ENCODE data around the gene MRPL55.

Gene MRPL55

GRCh38 chr1:228061411-228062084 lies 47.6 kb downstream of the MRPL55 start:
- H3K4me3 ChIP-seq = no peak overlapping the region
- no peak for TF ChIP-seq CTCF (IDR thresholded peaks at IDR 0.05)
- H3K27ac ChIP-seq = no peak overlapping the region
- no peak for DNase-seq (ENCODE audit: low spot score)

DNA sequence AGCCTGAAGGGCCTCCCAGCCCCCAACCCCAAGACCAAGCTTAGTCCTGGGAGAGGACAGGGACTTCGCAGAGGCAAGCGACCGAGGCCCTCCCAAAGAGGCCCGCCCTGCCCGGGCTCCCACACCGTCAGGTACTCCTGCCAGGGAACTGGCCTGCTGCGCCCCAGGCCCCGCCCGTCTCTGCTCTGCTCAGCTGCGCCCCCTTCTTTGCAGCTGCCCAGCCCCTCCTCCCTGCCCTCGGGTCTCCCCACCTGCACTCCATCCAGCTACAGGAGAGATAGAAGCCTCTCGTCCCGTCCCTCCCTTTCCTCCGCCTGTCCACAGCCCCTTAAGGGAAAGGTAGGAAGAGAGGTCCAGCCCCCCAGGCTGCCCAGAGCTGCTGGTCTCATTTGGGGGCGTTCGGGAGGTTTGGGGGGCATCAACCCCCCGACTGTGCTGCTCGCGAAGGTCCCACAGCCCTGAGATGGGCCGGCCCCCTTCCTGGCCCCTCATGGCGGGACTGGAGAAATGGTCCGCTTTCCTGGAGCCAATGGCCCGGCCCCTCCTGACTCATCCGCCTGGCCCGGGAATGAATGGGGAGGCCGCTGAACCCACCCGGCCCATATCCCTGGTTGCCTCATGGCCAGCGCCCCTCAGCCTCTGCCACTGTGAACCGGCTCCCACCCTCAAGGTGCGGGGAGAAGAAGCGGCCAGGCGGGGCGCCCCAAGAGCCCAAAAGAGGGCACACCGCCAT lies 48.5 kb downstream of the MRPL55 start:
- no peak for DNase-seq (ENCODE audit: low spot score)
- TF ChIP-seq CTCF (IDR thresholded peaks at IDR 0.05) = no peak
- H3K27ac ChIP-seq = no peak overlapping the region

DNA sequence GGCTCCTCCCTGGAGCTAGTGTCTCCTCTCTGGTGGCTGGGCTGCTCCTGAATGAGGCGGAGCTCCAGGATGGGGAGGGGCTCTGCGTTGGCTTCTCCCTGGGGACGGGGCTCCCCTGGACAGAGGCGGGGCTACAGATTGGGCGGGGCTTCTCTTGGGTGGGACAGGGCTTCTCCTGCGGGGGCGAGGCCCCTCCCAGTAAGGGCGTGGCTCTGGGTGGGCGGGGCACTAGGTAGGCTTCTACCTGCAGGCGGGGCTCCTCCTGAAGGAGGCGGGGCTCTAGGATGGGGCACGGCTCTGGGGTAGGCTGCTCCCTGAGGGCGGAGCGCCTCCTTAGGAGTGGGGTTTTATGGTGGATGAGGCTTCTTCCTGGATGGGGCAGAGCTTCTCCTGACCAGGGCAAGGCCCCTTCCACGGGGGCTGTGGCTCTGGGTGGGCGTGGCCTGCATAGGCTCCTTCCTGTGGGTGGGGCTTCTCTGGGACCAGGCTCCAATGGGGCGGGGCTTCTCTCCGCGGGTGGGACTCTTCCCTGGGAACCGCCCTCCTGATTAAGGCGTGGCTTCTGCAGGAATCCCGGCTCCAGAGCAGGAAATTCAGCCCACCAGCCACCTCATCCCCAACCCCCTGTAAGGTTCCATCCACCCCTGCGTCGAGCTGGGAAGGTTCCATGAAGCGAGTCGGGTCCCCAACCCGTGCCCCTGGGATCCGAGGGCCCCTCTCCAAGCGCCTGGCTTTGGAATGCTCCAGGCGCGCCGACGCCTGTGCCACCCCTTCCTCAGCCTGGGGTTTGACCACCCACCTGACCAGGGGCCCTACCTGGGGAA lies 49.3 kb downstream of the MRPL55 start:
- H3K4me3 ChIP-seq = peak overlapping the region; percentile 21
- TF ChIP-seq CTCF (IDR thresholded peaks at IDR 0.05) = no peak
- no peak overlapping the region for H3K27ac ChIP-seq
- DNase-seq (ENCODE audit: low spot score) = no peak

More for the DNA sequence above, 48.5 kb downstream of the MRPL55 start:
- peak overlapping the region; percentile 21 for H3K4me3 ChIP-seq

DNA sequence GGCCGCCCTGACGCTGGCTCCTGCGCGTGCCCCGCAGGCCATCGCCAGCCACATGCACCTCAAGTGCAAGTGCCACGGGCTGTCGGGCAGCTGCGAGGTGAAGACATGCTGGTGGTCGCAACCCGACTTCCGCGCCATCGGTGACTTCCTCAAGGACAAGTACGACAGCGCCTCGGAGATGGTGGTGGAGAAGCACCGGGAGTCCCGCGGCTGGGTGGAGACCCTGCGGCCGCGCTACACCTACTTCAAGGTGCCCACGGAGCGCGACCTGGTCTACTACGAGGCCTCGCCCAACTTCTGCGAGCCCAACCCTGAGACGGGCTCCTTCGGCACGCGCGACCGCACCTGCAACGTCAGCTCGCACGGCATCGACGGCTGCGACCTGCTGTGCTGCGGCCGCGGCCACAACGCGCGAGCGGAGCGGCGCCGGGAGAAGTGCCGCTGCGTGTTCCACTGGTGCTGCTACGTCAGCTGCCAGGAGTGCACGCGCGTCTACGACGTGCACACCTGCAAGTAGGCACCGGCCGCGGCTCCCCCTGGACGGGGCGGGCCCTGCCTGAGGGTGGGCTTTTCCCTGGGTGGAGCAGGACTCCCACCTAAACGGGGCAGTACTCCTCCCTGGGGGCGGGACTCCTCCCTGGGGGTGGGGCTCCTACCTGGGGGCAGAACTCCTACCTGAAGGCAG lies 50.0 kb downstream of the MRPL55 start:
- no peak for TF ChIP-seq CTCF (IDR thresholded peaks at IDR 0.05)
- Histone ChIP-seq H3K4me3 (peak overlapping the region; percentile 44), H3K27ac (no peak overlapping the region)
- DNase-seq (ENCODE audit: low spot score) = no peak

GRCh38 chr1:228058172-228058948 lies 50.7 kb downstream of the MRPL55 start:
- Histone ChIP-seq H3K27ac (no peak overlapping the region), H3K4me3 (no peak overlapping the region)
- DNase-seq (ENCODE audit: low spot score) = no peak
- no peak for TF ChIP-seq CTCF (IDR thresholded peaks at IDR 0.05)
